NCI-H146 (cell line): ENCODE measurements around the gene ZDHHC24.

Source experiments
- DNase-seq: peaks from one replicate; lab custom pipeline; 2025; lab: John Stamatoyannopoulos, UW

Gene ZDHHC24

DNA sequence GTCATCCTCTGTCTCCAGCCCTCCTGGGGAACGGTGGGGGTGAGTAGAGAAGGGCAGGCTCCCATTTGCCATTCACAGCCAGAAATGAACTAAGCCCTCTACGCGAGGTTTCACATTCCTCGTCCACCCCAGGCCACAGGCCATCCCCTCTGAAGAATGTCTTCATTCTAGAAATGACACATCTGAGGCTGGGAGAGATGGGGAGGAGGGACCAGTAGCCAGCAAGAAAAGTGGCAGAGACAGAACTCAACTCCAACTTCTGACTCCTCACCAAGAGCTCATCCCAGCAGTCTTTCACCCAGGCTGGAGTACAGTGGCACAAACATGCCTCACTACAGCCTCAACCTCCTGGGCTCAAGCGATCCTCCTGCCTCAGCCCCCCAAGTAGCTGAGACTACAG lies 19.1 kb upstream of the ZDHHC24 start:
- DNase-seq = no peak

DNA sequence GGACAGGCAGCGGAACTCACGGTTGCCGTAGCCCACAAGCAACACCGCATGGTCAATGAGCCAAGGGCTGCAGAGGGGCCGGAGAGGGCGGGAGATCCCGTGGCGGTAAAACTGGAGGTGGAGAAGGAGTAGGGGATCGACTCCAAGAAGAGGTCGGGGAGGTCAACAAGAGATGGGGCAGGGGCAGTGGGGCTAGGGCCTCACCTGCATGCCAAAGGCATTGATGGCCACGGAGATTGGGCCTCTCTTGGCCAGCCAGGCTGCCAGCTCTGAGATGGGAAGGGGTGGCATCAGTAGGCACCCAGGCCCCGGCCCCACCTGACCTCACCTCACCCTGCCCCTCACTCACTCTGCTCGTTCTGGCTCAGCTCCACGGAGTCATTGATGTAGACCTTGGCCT lies 18.7 kb upstream of the ZDHHC24 start:
- DNase-seq = no peak

DNA sequence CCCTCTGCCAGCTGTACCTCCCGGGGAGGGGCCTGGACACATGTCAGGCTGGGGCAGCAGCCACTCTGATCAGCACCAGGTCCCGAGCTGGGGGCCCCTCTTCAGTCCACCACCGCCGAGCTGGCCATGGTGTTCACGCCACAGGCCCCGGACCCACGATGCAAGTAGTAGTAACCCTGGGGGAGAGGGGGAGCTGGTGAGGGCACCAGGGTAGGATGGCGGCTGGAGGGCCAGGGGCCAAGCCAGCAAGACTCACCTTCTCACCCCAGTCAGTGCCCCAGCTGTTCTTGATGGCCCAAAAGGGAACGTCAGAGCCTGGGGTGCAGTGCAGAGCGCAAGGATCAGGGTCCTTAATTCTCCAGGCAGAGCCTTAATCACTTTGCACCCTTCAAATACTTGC lies 18.0 kb upstream of the ZDHHC24 start:
- DNase-seq = no peak

DNA sequence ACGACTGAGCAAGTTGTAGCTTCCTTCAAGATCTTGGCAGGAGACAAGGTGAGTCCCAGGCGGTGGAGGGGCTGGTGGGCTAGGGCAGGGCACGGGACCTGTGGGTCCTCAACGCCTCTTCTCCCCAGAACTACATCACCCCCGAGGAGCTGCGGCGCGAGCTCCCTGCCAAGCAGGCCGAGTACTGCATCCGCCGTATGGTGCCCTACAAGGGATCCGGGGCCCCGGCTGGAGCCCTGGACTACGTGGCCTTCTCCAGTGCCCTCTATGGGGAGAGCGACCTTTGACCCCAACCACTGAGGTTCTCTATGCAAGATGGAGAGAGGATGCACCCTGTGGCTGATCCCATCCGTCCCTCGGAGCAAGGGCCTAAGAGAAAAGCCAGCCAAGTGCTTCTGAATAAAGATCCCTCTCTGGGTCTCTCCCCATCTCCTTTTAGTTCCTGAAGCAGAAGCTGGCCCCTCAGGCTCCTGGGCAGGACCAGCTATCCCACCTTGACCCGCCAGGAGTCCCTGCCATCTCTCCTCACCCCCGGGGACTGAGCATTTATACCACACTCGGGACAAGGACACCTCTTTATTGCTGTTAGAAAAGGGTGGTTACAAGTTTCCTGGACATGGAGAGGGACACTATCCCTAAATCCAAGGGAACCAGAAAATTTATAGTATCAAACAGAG lies 17.2 kb upstream of the ZDHHC24 start:
- DNase-seq = no peak

DNA sequence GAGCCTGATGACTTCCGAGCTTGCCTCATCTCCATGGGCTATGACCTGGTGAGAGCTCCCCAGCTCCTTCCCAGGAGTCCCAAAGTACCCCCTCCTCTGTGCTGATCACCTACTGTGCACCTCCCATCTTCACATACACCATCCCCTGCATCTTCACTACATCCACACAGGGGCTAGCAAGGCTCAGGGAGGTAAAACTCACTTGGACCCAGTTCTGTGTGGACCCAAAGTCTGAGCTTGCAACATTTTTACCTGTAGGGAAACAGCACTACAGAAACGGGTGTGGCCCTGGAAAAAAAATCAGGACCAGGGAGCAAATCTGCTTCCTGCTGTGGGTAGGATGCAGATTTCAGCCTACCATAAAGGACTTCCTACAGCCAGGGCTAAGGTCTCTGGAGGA lies 16.4 kb upstream of the ZDHHC24 start:
- DNase-seq = no peak

DNA sequence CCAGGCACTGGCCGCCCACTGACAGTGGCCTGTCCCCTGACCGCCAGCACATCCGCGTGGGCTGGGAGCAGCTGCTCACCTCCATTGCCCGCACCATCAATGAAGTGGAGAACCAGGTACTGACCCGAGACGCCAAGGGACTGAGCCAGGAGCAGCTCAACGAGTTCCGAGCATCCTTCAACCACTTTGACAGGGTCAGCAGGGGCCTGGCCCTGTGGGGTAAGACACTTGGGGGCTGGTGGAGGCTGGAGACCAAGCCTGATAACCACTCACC lies 16.1 kb upstream of the ZDHHC24 start:
- no peak for DNase-seq

DNA sequence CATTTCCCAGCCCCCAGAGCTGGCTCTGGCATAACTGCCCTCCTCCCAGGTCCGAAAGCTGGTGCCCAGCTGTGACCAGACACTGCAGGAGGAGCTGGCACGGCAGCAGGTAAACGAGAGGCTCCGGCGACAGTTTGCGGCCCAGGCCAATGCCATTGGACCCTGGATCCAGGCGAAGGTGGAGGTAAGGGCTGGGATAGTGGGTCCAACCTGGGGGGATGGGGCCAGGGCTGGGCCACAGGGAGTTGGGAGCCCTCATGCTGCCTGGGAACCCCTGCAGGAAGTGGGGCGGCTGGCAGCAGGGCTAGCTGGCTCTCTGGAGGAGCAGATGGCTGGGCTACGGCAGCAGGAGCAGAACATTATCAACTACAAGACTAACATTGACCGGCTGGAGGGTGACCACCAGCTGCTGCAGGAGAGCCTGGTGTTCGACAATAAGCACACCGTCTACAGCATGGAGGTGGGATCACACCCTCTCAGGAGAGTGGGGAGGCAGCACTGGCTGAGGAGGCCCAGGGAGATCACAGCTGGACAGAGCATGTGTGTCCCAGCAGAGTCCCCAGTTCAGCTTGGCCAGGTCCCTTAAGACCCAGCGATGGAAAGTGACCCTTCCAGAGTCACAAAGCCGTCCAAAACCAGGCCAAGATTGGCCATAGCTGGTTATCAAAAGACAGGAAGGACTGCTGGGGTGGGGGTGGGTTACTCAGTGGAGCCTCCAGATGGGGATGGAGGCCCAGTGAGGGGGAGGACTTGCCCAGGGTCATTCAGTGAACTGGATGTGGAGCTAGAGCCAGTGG lies 15.5 kb upstream of the ZDHHC24 start:
- no peak for DNase-seq

DNA sequence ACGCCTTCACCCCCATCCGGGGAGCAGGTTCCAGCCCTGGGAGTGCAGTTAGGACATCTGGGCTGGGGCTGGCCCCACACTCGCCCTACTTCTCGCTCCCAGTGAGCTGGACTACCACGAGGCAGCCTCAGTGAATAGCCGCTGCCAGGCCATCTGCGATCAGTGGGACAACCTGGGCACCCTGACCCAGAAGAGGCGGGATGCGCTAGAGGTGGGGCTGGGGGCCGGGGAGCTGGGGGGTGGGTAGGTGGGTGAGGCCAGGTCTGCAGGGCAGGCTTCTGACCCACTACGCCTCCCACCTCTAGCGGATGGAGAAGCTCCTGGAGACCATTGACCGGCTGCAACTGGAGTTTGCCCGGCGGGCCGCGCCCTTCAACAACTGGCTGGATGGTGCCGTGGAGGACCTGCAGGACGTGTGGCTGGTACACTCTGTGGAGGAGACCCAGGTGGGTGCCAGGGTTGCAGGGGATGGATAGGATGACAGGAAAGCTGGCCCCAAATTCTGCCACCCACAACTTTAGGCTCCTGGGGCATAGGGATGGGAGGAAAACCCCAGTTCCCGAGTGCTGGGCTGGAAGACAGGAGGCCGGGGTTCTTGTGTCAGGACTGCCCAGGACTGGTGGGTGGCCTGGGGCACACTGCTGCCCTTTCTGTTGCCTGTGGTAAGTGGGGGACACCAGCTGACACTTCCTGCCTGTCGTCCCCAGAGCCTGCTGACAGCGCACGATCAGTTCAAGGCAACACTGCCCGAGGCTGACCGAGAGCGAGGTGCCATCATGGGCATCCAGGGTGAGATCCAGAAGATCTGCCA lies 14.2 kb upstream of the ZDHHC24 start:
- no peak for DNase-seq

DNA sequence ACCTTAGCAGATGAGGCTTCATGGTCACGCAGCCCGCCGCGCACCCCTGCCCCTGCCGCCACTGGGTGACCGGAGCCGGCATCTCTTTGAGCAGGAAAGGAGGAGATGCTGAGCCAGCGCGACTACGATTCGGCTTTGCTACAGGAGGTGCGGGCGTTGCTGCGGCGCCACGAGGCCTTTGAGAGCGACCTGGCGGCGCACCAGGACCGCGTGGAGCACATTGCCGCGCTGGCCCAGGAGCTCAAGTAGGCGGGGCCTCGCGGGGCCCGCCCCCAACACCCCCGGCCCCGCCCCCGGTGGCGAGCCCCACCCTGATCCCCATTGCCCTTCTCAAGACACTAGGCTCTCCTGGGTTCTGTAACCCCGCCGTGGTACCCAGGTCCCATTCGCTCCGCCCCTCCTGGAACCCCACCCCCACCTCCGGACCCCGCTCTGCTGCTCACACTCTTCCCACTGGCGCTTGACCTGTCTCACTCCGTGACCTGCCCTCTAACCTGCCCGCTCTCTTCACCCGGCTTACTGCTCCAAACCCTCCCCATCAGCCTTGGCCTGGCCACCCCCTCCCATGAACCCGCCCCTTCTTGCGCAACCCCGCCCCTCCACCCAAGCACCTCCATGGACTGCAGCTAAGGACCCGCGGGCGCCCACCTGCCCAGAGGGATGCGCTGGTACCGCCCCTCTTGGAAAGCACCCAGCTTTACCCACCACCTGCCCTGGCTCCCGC lies 13.5 kb upstream of the ZDHHC24 start:
- no peak for DNase-seq

DNA sequence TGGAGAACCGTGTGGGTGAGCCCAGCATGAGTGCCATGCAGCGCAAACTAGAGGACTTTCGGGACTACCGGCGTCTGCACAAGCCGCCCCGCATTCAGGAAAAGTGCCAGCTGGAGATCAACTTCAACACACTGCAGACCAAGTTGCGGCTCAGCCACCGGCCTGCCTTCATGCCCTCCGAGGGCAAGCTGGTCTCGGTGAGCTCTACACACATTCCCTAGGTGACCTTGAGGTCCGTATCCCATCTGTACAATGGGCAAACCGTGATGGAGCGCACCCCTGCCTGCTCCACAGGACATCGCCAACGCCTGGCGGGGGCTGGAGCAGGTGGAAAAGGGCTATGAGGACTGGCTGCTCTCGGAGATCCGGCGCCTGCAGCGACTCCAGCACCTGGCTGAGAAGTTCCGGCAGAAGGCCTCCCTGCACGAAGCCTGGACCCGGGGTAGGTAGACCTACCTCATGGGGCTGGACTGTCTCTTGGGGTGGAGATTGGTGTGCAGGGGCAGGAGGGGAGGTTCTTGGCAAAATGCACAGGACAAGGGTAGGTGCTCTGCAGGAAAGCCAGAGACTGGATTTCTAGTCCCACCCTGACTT lies 12.0 kb upstream of the ZDHHC24 start:
- DNase-seq = no peak

DNA sequence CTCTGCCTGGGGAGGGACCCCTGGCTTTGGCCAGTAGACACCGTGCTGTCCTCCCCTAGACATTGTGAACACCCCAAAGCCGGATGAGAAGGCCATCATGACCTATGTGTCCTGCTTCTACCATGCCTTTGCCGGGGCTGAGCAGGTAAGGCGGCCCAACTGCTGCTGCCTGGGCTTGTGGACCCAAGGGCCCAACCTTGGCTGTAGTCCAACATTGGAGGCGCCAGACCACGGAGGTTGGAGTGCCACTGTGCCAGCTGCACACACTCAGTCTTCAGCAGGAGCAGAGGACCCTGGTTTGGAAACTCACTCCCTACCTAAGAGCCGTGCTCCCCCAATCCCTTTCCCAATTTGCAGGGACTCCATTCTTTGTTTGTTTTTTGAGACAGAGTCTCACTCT lies 10.2 kb upstream of the ZDHHC24 start:
- no peak for DNase-seq

DNA sequence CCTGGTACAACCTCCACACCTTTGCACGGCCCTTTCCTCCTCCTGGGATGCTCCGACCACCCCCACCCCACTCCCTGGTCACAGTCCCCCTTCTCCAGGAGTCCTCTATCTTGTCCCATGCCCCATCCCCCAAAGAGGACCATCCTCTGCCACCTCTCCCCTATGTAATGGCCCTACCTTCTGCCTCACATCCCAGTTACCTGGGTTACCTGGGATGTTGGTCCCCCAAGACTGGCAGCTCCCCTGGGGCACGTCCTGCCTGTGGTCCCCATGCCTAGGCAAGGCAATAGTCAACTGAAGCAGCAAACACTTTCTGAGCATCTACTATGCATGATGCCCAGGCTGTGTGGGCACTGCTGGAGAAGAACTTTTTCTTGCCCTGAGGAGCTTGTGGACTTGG lies 9.6 kb upstream of the ZDHHC24 start:
- DNase-seq = no peak

DNA sequence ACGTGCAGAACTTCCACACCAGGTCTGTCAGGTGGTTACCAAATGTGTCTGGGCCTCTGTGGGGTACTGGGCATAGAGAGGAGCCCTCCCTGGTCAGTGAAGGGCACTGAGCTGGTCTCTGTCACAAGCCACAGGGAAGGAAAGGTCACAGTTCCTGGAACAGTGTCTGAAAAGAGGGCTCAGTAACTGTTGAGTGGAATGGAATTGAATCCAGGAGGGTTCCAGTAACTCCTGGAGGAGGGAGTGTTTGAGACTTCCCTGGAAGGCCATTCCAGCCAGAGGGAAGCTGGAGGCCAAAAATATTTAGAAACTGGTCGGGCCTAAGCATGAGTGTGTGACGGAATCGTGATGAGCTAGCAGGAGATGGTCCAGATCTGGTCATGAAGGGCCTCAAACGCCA lies 8.8 kb upstream of the ZDHHC24 start:
- DNase-seq = no peak

DNA sequence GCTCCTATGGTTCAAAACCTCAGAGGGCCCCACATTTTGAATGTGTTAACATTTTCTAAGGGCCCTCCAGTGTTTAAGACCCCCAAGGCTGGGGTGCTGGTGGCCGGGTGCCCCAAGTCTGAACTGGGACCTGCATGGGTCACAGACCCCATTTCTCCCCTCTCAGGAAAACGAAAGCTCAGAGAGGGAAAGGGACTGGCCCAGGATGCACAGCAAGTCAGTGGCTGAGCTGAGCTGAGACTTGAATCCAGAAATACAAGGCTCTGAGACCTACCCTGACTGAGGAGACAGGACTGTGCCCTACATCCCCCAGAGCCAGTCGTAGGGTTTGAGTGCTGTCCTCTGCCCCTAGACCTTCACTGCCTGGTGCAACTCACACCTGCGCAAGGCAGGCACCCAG lies 5.0 kb upstream of the ZDHHC24 start:
- no peak for DNase-seq

DNA sequence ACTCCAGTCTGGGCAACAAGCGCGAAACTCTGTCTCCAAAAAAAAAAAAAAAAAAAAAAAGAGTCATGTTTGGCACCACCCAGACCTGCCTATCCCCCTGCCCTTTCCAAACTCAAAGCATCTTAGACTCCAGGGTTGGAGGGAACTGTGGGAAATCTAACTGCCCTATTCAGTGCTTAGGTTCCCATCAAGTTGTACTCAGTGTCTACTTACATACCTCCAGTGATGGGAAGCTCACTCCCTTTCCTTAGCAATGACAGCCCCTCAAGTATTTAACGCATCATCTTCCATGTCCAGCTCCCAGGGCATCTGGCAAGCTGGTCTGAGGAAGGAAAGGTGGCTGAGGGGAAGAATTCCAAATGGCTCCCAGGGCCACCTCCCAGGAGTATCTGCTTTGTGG lies 3.8 kb upstream of the ZDHHC24 start:
- DNase-seq = no peak

DNA sequence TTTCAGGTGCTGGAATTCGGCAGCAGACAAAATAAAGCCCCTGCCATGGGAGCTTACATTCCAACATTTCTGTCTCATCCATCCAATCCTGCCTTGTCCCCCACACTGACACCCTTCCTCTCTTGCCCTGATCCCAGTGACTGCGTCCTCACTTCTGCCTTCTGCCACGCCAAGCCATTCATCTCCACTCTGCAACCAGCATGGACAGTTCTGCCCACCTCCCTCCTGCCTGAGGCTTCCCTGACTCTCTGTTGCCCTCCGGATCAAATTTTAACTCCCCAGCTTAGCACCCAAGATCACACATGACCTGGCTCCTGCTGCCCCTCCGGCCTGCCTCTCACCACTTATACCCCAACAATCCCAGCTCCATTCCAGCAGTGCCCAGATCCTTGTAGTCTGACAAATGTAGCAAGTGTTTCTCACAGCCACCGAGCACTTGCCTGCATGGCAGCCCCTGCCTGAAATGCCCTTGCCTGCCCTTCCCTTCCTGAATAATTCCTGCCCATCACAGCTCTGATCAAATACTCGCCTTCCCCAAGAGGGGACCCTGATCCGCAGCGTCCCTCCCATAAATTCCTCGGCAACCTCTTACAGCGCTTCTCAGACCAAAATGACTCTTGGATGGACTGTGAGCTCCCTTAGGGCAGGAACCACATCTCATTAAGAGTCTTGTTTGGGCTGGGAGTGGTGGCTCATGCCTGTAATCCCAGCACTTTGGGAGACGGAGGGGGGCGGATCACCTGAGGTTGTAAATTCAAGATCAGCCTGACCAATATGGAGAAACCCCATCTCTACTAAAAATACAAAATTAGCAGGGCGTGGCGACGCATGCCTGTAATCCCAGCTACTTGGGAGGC lies 3.2 kb upstream of the ZDHHC24 start:
- DNase-seq = no peak

DNA sequence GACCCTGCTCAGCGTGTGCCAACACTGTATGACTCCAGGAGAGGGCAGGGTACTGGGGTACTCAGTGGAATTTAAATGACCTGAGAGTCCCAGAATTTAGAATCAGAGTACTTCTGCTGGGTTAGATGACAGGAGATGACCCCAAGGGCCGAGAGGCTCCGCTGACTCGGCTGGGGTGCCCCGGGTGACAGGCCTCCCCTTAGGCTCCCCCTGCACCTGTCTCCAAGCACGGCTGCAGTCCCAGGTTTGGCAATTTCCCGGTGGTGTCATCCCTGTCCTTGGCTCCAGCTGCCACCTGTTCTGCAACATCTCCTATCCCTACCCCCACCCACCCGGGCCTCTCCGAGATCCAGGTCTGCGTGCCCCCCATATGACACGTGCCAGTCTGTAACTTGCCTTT lies 2.2 kb upstream of the ZDHHC24 start:
- DNase-seq = no peak

DNA sequence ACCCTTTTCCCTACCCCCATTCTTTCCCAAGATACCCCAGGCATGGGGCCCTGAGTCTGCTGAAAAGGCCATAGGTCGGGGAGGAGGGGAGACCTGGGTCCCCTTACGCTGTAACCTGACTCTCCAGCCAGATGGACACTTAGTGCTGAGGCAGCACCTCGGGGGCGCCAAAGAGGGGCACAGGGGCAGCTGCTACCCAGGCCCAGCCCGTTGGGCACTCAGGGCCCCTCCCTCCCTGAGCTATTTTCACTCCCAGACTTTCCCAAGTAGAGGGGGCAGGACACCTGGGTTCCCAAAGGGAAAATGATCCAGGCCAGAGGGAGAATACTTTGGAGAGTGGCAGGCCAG lies 1.8 kb upstream of the ZDHHC24 start:
- DNase-seq = no peak

DNA sequence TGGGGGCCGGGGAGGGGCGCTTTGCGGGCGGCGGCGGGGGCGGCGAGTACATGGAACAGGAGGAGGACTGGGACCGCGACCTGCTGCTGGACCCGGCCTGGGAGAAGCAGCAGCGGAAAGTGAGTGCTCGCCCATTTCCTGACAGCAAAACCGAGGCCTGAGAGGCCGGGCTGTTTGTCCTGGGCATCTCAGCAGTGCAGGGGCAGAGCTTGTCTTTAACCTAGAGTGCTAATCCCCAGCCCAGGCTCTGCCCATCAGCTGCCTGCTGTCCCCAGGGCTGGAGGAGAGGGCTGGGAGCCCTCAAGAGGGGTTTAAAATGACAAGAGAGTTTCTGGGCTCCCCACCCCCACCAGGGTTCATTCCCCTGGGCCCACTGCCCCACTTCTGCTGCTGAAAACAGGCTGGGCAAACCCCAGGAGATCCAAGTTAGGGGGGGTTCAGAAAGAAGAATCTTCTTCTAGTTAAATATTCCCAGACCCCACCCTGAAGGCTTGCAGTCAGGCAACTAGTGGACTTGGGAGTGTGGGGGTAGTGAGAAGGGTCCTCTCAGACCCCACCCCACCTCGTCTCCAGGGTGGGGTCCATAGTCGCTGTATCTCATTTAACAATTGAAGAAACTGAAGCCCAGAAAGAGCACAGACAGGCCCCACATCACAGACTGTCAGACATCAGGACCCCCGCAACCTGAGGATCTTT lies 1.3 kb upstream of the ZDHHC24 start:
- no peak for DNase-seq

DNA sequence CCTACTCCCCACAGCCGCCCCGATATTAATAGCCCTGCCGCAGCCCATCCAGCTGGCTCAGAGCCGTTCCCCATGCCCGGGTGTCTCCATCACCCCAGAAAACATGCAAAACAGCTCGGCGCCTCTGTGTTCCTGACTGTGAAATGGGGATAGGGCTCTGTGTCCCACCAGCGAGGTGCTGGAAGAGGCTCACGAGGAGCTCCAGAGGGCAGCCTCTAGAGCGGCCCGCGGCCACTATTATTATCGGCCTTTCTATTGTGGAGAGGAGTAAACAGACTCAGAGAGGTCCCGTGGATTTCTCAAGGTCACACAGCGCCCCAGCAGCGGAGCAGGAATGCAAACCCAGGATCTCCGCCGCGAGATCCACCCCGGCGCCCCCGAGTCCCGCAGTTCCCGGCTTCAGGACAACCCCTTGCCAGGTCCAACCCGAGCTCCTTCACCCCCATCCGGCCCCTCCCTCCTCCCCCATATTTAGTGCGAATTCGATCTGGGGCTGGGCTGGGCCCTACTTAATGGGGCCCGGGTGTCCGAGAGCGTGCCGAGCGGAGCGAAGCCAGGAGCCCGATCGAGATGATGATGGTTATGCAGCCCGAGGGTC lies 619 bp upstream of the ZDHHC24 start, which contains the start of gene ACTN3:
Gene ACTN3 (plus strand): TSS at position 536 of the 598 bp plus-strand sequence. CDS start 35 bp downstream, at position 571.
- DNase-seq = no peak
